BLaER1 (cell line): ENCODE data around the gene KIRREL2.
A peak's percentile ranks its signal among the peaks of the same experiment; 100 is the strongest.

Experiments
- H3K27ac ChIP-seq: shearing (Covaris generic); formaldehyde crosslinking; 2 replicates; pipeline ENCODE4 v1.8.1; 2022
- H3K27me3 ChIP-seq: shearing (Covaris generic); formaldehyde crosslinking; 2 replicates; pipeline ENCODE4 v1.8.1; 2022
- H3K36me3 ChIP-seq: shearing (Covaris generic); formaldehyde crosslinking; 2 replicates; pipeline ENCODE4 v1.8.1; 2022
- H3K4me1 ChIP-seq: shearing (Covaris generic); formaldehyde crosslinking; 2 replicates; pipeline ENCODE4 v1.8.1; 2022
- H3K4me2 ChIP-seq: shearing (Covaris generic); formaldehyde crosslinking; 2 replicates; pipeline ENCODE4 v1.8.1; 2022
- H3K4me3 ChIP-seq: shearing (Covaris generic); formaldehyde crosslinking; 2 replicates; pipeline ENCODE4 v1.8.1; 2022
- H3K9ac ChIP-seq: shearing (Covaris generic); formaldehyde crosslinking; 2 replicates; pipeline ENCODE4 v1.8.1; 2022
- H3K9me3 ChIP-seq: shearing (Covaris generic); formaldehyde crosslinking; 2 replicates; pipeline ENCODE4 v1.8.1; 2022
- H4K20me1 ChIP-seq: shearing (Covaris generic); formaldehyde crosslinking; 2 replicates; pipeline ENCODE4 v1.8.1; 2022
- Cebpa-rat ChIP-seq: shearing (Covaris generic); IDR thresholded peaks from 2 replicates; pipeline ENCODE4 v1.8.1; 2022

Gene KIRREL2

GRCh38 chr19:35844482-35845214 is 12.1 kb upstream of the KIRREL2 start:
- H3K9me3 ChIP-seq, result peaks cover 17% of the 10 kb centered on the region
- no peaks in the 10 kb centered on the region; the same call in 1 of the 2 replicates for H4K20me1 ChIP-seq
- H3K36me3 ChIP-seq, result no peaks in the 10 kb centered on the region
- H3K27me3 ChIP-seq, result peaks cover 76% of the 10 kb centered on the region
- no peak overlapping the region for H3K9ac ChIP-seq
- no peak overlapping the region for H3K4me3 ChIP-seq
- no peak overlapping the region for H3K27ac ChIP-seq
- no peaks in the 10 kb centered on the region for H3K4me1 ChIP-seq
- TF ChIP-seq Cebpa-rat, result no peak; the same call in 1 of the 2 replicates
- no peak overlapping the region for H3K4me2 ChIP-seq

DNA sequence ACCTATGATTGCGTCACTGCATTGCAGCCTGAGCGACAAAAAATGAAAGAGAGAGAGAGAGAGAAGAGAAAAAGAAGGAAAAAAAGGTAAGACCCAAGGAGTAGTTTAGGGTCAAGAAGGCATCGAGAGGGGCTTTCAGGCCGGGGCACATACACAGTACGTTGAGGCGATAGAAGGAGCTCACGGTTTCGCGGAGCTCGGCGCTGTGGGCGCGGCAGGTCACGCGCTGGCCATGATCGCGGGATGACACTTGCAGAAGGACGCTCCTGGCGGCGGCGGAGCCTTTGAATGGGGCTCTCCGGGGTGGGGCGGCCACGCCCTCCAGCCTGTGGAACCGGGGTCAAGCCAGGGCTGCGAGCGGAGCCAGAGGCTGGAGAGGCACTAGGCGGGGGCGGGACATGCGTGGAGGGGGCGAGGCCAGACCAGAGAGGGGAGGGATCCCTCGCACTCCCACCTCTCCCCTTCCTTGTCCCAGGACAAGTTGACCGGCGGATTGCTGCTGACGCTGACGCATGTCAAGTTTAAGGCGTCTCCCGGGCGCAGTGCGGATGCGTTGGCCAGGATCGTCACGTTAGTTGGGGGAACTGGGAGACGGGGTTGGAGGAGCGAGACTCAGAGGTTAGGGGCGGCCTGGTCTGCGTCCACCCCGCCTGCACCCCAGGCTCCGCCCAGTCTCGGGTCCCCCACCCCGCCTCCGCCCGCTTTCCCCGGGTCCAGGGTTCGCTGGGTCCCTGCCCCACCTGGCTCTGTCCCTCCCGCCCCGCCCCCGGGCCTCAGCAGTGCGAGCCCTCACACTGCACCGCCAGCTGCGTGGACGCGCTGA is 11.3 kb upstream of the KIRREL2 start:
- 0 out of 2 replicates have a peak, but pooled peaks have one; percentile 65 for TF ChIP-seq Cebpa-rat
- H3K4me1 ChIP-seq, result no peaks in the 10 kb centered on the region
- H4K20me1 ChIP-seq, result no peaks in the 10 kb centered on the region; the same call in 1 of the 2 replicates
- H3K9ac ChIP-seq, result no peak overlapping the region
- no peak overlapping the region for H3K27ac ChIP-seq
- H3K9me3 ChIP-seq, result peaks cover 17% of the 10 kb centered on the region
- H3K4me3 ChIP-seq, result no peak overlapping the region
- no peak overlapping the region for H3K4me2 ChIP-seq
- peaks cover 76% of the 10 kb centered on the region for H3K27me3 ChIP-seq
- no peaks in the 10 kb centered on the region for H3K36me3 ChIP-seq

DNA sequence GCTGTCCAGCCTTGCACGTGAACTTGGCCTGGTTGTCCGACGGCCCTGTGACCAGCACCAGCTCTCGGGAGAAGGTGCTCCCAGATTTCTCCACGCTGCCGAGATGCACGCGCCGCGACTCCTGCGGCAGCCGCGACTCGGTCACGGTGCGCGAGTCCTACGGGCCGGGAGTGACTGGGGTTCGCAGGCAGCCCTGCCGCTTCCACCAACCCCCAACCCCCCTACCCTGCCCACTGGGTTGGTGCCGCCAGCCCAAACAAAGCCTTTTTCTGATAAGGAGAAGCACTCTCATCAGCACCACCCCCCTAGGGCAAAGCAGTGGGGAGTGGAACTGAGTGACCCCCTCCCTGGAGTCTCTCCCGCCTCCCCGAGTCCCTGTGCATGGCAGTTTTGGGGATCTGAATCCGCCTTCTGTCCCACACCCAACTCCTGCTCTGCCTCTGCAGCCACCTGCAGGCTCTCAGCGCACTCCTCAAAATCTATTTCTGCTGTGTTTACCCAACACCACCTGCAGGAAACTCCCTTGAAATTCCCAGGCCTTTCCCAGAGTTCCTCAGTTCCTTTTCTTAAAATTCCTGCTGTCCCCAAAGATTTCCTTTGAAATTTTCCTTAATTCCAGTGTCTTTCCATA is 10.6 kb upstream of the KIRREL2 start:
- Histone ChIP-seq H3K27ac (no peak overlapping the region), H3K36me3 (no peaks in the 10 kb centered on the region), H3K9ac (no peak overlapping the region), H3K9me3 (peaks cover 17% of the 10 kb centered on the region), H3K4me3 (no peak overlapping the region), H3K4me2 (no peak overlapping the region), H4K20me1 (no peaks in the 10 kb centered on the region; the same call in 1 of the 2 replicates), H3K4me1 (no peaks in the 10 kb centered on the region), H3K27me3 (peaks cover 81% of the 10 kb centered on the region)
- no peak for TF ChIP-seq Cebpa-rat

DNA sequence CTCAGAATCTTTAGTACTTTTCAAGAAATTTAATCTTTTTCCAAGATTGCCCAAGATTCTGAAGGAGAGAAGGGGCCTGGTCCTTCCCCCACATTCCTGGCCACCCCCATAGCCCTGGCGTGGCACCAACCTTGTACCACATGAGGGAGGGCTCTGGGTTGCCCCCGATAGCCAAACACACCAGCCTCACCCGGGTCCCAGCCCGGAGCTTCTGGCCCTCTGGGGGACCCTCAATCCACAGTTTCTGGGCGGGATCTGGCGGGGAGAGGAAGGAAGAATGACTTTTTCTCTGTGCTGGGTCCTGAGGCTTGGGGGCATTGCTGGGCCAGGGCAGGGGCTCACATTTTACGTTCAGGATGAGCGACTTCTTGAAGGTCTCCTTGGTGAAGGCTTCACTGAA is 8.8 kb upstream of the KIRREL2 start:
- Histone ChIP-seq H3K4me1 (no peaks in the 10 kb centered on the region), H4K20me1 (peaks cover 7% of the 10 kb centered on the region; the same call in 1 of the 2 replicates), H3K27me3 (peaks cover 81% of the 10 kb centered on the region), H3K9me3 (peaks cover 14% of the 10 kb centered on the region), H3K36me3 (no peaks in the 10 kb centered on the region), H3K4me2 (no peak overlapping the region), H3K27ac (no peak overlapping the region), H3K9ac (no peak overlapping the region), H3K4me3 (no peak overlapping the region)
- TF ChIP-seq Cebpa-rat, result no peak

DNA sequence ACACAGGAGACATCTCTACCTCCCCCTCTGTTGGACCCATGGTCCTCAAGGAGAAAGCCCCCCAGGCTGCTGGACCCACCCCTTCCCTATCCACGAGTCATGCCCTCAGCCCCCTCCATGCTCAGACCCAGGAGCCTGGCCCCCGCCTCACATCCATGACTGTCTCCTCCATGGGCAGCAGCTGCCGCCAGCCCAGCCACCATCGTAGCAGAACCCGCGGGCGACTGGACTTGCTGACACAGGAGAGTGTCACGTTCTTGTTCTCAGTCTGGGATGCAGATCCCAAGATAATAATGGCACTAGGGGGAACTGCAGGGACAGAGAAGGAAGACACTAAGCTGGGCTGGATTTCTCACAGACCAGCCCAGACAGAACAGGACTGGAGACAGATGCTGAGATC is 8.2 kb upstream of the KIRREL2 start:
- H3K4me3 ChIP-seq, result no peak overlapping the region
- H3K27ac ChIP-seq, result no peak overlapping the region
- H3K9me3 ChIP-seq, result peaks cover 14% of the 10 kb centered on the region
- H3K4me2 ChIP-seq, result no peak overlapping the region
- H3K36me3 ChIP-seq, result no peaks in the 10 kb centered on the region
- no peaks in the 10 kb centered on the region for H3K4me1 ChIP-seq
- TF ChIP-seq Cebpa-rat, result no peak
- peaks cover 7% of the 10 kb centered on the region; the same call in 1 of the 2 replicates for H4K20me1 ChIP-seq
- H3K27me3 ChIP-seq, result peaks cover 81% of the 10 kb centered on the region
- H3K9ac ChIP-seq, result no peak overlapping the region

- peaks cover 7% of the 10 kb centered on the region; the same call in 1 of the 2 replicates for H4K20me1 ChIP-seq
- no peaks in the 10 kb centered on the region for H3K4me1 ChIP-seq
- no peak overlapping the region for H3K9ac ChIP-seq
- TF ChIP-seq Cebpa-rat, result no peak
- peaks cover 81% of the 10 kb centered on the region for H3K27me3 ChIP-seq
- H3K9me3 ChIP-seq, result peaks cover 9% of the 10 kb centered on the region
- no peaks in the 10 kb centered on the region for H3K36me3 ChIP-seq
- no peak overlapping the region for H3K4me2 ChIP-seq
- H3K4me3 ChIP-seq, result no peak overlapping the region
- H3K27ac ChIP-seq, result no peak overlapping the region
Observed at GRCh38 chr19:35848919-35849505, 7.7 kb upstream of the KIRREL2 start.

DNA sequence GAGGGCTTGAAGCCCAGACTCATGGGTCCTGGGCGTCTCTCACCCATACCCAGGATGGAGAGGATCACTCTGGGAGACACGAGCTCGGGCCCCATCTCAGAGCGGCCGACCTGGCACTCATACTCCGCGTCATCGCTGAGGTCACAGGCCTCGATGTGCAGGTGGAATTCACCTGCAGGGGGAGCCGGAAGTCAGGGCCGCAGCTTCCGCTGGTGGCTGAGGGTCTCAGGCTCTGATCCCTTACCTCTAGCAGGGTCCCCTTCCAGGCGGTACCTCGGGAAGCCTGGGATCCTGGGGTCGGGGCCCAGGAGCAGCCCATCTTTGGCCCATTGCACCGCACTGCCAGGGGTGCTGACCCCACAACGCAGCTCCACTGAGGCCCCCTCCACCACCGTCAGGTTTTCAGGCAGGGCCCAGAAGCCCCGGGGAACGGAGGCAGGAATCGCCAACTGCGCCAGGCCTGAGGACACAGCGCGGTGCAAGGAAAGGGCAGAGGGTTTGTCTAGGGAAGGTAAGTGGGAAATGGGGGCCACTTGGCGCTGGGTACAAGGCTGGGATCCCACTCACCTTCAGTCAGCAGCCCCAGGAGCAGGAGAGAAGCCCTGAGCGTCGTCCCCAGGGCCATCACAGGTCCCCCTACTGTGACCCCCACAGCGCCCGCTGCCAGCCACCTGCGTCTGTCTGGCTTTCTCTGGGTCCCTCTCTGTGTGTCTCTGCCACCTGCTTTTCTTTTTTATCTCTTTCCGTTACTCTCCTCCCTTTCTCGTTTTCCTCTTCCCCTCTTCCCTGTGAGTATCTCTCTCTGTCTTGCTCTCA is 5.3 kb upstream of the KIRREL2 start:
- no peak overlapping the region for H3K27ac ChIP-seq
- H3K4me3 ChIP-seq, result no peak overlapping the region

DNA sequence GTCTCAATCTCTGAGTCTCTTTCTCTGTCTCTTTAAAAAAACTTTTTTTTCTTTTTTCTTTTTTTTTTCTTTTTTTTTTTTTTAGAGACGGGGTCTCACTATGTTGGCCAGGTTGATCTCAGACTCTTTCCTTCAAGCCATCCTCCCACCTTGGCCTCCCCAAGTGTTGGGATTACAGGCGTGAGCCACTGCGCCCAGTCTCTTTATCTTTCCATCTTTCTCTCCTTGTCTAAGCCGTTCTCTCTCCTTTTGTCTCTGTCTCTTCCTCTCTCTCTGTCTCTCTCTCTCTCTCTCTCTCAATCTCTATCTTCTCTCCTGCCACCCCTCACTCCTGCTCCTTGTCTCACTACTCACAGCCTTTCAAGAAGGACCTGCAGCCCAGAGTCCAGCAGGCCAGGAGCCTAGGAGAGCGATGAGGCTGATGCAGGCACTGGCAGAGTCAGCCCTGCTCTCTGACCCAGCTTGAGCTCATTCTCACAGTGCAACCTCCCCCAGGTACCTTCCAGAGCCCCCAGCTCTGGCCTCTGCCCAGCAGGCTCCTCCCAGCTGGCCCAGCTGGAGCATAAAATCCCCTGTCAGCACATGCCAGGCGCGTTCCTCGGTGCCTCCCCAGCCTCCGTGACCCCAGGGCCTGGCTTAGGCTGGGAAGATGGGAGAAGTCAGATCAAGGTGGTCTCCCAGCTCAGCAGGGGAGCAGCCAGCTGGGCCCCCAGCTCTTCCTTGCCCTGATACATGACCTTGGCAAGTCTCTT is 4.5 kb upstream of the KIRREL2 start, which contains the start of gene NPHS1:
NPHS1 (minus strand) TSS at position 476 of the 752 bp plus-strand sequence. CDS start 667 bp downstream, outside the sequence.
- H3K27me3 ChIP-seq, result peaks cover 82% of the 10 kb centered on the region
- H3K4me2 ChIP-seq, result no peak within 1 kb of the TSS
- peaks cover 12% of the 10 kb centered on the region; the same call in 1 of the 2 replicates for H4K20me1 ChIP-seq
- peaks cover 10% of the 10 kb centered on the region for H3K4me1 ChIP-seq
- H3K27ac ChIP-seq, result no peak within 1 kb of the TSS
- TF ChIP-seq Cebpa-rat, result no peak
- H3K36me3 ChIP-seq, result no peaks in the 10 kb centered on the region
- H3K9me3 ChIP-seq, result no peaks in the 10 kb centered on the region
- H3K9ac ChIP-seq, result no peak within 1 kb of the TSS
- no peak within 1 kb of the TSS for H3K4me3 ChIP-seq

More for the DNA sequence above, 5.3 kb upstream of the KIRREL2 start:
- H3K9me3 ChIP-seq, result no peaks in the 10 kb centered on the region
- H3K4me2 ChIP-seq, result no peak overlapping the region
- peaks cover 7% of the 10 kb centered on the region for H3K4me1 ChIP-seq
- peaks cover 81% of the 10 kb centered on the region for H3K27me3 ChIP-seq
- H3K36me3 ChIP-seq, result no peaks in the 10 kb centered on the region
- no peak for TF ChIP-seq Cebpa-rat
- peaks cover 12% of the 10 kb centered on the region; the same call in 1 of the 2 replicates for H4K20me1 ChIP-seq
- H3K9ac ChIP-seq, result no peak overlapping the region
